Activated naive CD4-positive, alpha-beta T cell treated with anti-CD3 and anti-CD28 coated beads, Interleukin-2, amount 50 U/mL, for 16 hours (primary cell): ENCODE measurements around the gene PRDM16.

Experiments
- DNase-seq: peaks from one replicate; pipeline ENCODE4 v3.0.0-alpha.2; 2020

The PRDM16 gene

GRCh38 chr1:3070644-3071564, 1.9 kb downstream of the PRDM16 start:
- DNase-seq: no peak

- DNase-seq: no peak
Measured at GRCh38 chr1:3071565-3072390, 2.8 kb downstream of the PRDM16 start.

GRCh38 chr1:3072391-3073185, 3.6 kb downstream of the PRDM16 start:
- no peak for DNase-seq

- DNase-seq: no peak
Measured at GRCh38 chr1:3073186-3073488, 4.1 kb downstream of the PRDM16 start.

GRCh38 chr1:3073489-3074296, 4.7 kb downstream of the PRDM16 start:
- DNase-seq: no peak

- DNase-seq: no peak
Measured at GRCh38 chr1:3074297-3074741, 5.3 kb downstream of the PRDM16 start.

- no peak for DNase-seq
Measured at GRCh38 chr1:3074800-3075199, 5.8 kb downstream of the PRDM16 start.

GRCh38 chr1:3075666-3076362, 6.8 kb downstream of the PRDM16 start:
- DNase-seq: no peak

GRCh38 chr1:3076363-3076740, 7.3 kb downstream of the PRDM16 start:
- no peak for DNase-seq

- DNase-seq: no peak
Measured at GRCh38 chr1:3077081-3077480, 8.1 kb downstream of the PRDM16 start.

GRCh38 chr1:3077561-3077960, 8.6 kb downstream of the PRDM16 start:
- DNase-seq: no peak

- no peak for DNase-seq
Measured at GRCh38 chr1:3078430-3078861, 9.4 kb downstream of the PRDM16 start.

- DNase-seq: no peak
Measured at GRCh38 chr1:3078871-3079270, 9.9 kb downstream of the PRDM16 start.

- DNase-seq: no peak
Measured at GRCh38 chr1:3079381-3080052, 10.5 kb downstream of the PRDM16 start.

GRCh38 chr1:3080053-3080955, 11.3 kb downstream of the PRDM16 start:
- DNase-seq: no peak

- DNase-seq: no peak
Measured at GRCh38 chr1:3081171-3081683, 12.2 kb downstream of the PRDM16 start.

- no peak for DNase-seq
Measured at GRCh38 chr1:3082051-3082450, 13.0 kb downstream of the PRDM16 start.

- no peak for DNase-seq
Measured at GRCh38 chr1:3082571-3083516, 13.8 kb downstream of the PRDM16 start.

- no peak for DNase-seq
Measured at GRCh38 chr1:3084154-3084553, 15.2 kb downstream of the PRDM16 start.
